SU-DHL-6 (cell line): Measurements from ENCODE around the gene THAP11.

ENCODE experiments used
- EZH2phosphoT487 ChIP-seq: fragments of 200-600 bp; sonication (generic), shearing (Covaris generic); conservative IDR thresholded peaks from 2 replicates; pipeline ENCODE4 v1.6.1; 2018; ENCODE audit warnings: mild to moderate bottlenecking, antibody characterized with exemption, low read length, moderate library complexity, mixed read lengths
- TF ChIP-seq, protein P1 (sequence below): fragments of 200-600 bp; sonication (generic); IDR thresholded peaks from one replicate; pipeline ENCODE4 v1.5.1; 2017; ENCODE audit warnings: antibody characterized with exemption, mild to moderate bottlenecking, low read length, moderate library complexity; ENCODE audit not compliant: insufficient read depth, poor library complexity, severe bottlenecking

DNA sequence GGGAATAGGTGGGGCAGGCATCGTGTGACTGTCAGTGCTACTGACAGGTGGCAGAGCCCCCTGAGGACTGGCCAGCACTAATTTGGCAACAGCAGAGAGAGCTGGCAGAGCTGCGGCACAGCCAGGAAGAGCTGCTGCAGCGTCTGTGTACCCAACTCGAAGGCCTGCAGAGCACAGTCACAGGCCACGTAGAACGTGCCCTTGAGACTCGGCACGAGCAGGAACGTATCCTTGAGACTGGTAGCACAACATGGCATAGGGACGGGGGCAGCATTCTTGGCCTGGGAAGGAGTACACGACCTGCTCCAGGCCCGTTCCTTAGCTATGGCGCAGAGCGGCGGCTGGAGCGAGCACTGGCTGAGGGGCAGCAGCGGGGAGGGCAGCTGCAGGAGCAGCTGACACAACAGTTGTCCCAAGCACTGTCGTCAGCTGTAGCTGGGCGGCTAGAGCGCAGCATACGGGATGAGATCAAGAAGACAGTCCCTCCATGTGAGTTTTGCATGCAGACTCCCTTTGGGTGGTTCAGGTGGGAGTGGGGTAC, 39.6 kb downstream of the THAP11 start:
- TF ChIP-seq, protein P1, sequence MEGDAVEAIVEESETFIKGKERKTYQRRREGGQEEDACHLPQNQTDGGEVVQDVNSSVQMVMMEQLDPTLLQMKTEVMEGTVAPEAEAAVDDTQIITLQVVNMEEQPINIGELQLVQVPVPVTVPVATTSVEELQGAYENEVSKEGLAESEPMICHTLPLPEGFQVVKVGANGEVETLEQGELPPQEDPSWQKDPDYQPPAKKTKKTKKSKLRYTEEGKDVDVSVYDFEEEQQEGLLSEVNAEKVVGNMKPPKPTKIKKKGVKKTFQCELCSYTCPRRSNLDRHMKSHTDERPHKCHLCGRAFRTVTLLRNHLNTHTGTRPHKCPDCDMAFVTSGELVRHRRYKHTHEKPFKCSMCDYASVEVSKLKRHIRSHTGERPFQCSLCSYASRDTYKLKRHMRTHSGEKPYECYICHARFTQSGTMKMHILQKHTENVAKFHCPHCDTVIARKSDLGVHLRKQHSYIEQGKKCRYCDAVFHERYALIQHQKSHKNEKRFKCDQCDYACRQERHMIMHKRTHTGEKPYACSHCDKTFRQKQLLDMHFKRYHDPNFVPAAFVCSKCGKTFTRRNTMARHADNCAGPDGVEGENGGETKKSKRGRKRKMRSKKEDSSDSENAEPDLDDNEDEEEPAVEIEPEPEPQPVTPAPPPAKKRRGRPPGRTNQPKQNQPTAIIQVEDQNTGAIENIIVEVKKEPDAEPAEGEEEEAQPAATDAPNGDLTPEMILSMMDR, result no peak
- no peak for TF ChIP-seq EZH2phosphoT487
